Right ventricle myocardium superior (tissue), 1 donor: ENCODE measurements around the gene TCEA3. TPM values are rescaled to one million over a fixed set of nuclear protein-coding genes. Genes with fewer than 3 reads are reported as not detected.

Source experiments
- ATAC-seq: fragments of 200-7000 bp; cut with Tn5 transposase; one replicate; pipeline ENCODE4 v1.9.1; 2020; ENCODE audit warnings: mild to moderate bottlenecking; ENCODE audit not compliant: poor library complexity
- DNase-seq: peaks from one replicate; pipeline ENCODE4 v3.0.0-alpha.2; 2020
- intact Hi-C: fragments of 100-400 bp; cut with DNase I; formaldehyde crosslinking; loops from one replicate; pipeline ENCODE4 v1.11.2; 2022
- total RNA-seq: library from RNA; stranded (reverse); fragmentation: NEBNext Ultra II Directional; extraction: Animal tissue kit (Norgen Biotek cat#: 25700); gene quantifications from one replicate; pipeline ENCODE4 v1.2.1, GENCODE V29; 2021
- donor health status: DM: no; HTN: yes; CAD: no; lungs with severe emphysema.

Gene TCEA3
- total RNA-seq, 1 donor from 2014 or later = 72.7 TPM

DNA sequence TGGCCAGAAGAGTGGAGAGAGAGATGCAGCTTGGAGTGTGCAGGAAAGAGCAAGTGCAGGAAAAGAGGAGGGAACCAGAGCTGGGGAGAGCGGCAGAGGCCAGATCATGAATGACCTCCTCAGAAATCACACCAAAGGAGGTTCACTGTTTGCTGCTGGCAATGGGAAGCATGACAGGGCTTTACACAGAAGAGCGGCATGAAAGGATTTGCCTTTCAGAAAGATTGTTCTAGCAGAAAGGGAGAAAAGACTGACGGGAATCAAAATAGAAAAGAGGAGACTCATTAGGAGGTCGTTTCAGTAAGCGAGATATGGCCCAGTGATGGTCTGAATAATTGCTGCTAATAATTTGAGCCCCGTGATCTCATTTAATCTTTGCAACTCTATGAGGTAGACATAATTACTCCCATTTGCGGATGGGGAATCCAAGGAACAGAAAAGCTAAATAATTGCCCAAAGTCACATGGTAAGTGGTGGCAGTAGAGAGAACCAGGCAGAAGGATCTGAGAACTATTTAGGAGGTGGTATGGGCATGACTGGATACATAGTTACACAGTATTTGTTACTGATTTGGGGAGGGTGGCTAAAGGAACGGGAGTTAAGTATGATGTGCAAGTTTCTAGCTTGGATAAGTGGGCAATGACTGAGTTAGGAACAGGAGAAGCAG is 67.9 kb downstream of the TCEA3 start:
- DNase-seq (no peak), ATAC-seq (no peak)
- intact Hi-C loops = no loop called here

DNA sequence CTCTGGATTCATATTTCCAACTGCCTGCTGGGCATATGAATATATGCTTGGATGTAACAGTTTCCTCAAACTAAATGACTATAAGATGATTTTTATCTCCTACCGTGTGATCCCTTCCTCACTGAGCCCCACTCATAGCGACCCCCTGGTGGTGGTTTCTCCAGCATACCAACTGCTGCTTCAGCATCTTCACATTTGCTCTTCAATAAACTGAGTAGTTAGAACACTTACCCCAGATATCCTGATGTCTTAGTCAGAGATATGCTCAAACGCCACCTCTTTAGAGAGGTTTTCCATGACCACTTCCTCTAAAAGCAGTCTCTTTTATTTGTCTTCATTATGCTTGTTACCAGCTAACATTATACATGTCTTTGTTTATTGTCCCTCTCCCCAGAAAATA is 70.3 kb downstream of the TCEA3 start:
- DNase-seq (no peak), ATAC-seq (no peak)
- intact Hi-C loops = no loop called here

DNA sequence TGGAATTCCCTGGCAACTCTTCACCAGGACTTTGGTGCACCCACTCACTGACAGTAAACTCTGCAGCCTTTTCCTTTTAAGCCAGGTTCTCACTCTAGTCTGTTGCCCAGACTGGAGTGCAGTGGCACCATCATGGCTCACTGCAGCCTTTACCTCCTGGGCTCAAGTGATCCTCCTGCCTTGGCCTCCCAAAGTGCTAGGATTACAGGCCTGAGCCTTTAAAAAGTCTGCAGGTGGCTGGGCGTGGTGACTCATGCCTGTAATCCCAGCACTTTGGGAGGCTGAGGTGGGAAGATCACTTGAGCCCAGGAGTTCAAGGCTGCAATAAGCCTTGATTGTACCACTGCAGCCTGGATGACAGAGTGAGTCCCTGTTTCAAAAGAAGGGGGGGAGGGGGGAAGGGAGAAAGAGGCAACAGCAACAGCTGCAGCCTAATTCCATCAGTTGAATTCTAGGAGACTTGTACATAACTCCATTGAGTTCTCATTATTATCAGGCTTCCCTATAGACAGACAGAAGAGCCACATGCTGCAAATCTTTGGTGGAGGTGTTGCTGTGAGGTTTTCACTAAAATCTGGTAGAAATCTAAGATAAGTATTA is 72.4 kb downstream of the TCEA3 start:
- intact Hi-C loops = no loop called here
- no peak for DNase-seq
- ATAC-seq = no peak

DNA sequence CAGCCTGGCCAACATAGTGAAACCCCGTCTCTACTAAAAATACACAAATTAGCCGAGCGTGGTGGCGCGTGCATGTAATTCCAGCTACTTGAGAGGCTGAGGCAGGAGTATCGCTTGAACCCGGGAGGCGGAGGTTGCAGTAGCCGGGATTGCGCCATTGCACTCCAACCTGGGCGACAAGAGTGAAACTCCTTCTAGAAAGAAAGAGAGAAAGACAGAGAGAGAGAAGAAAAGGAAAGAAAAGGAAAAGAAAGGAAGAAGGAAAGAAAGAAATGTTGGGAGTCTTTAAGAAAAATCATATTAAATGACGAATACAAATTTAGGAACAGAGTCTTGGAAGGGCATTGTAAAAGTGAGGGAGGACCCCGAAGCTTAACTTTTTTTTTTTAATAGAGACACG is 78.6 kb downstream of the TCEA3 start:
- DNase-seq (no peak), ATAC-seq (no peak)
- intact Hi-C loops = loop anchor here (2.0 kb wide), 1 partner anchor 23 kb away; the partner anchor contains the start of gene ZNF436

DNA sequence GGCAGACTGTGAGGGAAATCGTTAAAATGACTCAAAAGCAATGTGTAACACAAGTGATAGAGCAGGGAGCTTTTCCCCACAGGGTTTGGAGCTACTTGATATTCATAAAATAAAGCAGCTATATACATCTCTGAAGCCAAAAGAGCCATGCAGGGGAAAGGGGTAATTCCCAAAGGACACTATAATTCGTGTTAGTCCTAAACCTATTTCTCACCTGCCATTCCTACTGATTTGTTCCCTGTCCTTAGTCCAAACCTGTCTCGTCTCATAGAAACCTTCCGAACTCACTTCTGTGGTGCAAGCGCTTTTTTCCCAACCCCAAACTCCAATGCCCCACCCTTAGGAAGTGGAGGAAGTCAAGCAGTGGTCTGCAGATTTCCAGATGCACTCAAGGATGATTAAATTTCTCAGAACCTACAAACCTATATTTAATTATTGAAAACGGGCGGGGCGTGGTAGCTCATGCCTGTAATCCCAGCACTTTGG is 79.5 kb downstream of the TCEA3 start:
- DNase-seq = no peak
- intact Hi-C loops = loop anchor here (2.0 kb wide), 1 partner anchor 24 kb away; the partner anchor contains the start of gene ZNF436
- peak; percentile 0 for ATAC-seq

DNA sequence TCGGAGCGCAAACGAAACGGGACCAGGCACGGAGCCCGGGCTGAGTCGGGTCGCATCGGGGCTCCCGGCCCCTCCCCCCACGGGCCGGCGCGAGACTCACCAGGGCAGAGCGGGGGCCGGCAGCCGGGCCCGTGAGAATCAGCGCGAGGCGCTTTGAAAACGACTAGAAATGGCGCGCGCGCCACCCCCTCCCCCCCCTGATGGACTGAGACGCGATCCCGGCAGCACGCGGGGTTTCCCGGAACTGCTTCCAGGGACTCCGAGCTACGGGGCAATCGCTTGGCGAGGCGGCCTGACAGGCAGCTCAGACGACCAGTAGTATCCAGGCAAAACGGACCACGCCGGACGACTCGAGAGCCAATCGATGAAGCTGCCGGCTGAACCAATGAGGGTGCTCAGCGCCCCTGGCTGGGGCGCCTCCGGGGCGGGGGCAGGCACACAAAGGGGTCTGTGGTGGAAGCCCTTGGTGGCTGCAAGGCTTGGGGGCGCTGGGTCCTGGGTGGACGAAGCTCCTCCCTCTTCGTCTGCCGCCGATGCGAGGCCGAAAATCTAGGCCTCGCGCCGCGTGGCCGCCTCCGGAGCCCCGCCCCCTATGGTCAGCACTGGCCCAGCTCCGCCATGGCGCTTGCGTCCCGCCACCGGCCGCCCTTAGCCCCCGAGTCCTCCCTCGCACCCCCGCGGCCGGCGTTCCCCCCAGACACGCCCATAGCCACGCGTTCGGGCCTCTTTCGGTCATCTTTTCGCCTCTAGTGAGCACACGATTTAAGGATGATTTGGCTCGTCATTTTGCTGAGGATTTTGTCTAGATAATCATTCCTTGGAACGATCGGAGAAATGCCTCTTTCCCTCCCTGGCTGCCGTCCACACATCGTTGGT is 80.2 kb downstream of the TCEA3 start, which contains the start of gene HNRNPR:
TSS of gene HNRNPR (minus strand) at position 174 of the 876 bp plus-strand sequence. CDS start 3,276 bp downstream, outside the sequence.
- DNase-seq (peak; percentile 100), ATAC-seq (peak; percentile 97)
- intact Hi-C loops = loop anchor here (2.0 kb wide), 1 partner anchor 24 kb away; the partner anchor contains the start of gene ZNF436

DNA sequence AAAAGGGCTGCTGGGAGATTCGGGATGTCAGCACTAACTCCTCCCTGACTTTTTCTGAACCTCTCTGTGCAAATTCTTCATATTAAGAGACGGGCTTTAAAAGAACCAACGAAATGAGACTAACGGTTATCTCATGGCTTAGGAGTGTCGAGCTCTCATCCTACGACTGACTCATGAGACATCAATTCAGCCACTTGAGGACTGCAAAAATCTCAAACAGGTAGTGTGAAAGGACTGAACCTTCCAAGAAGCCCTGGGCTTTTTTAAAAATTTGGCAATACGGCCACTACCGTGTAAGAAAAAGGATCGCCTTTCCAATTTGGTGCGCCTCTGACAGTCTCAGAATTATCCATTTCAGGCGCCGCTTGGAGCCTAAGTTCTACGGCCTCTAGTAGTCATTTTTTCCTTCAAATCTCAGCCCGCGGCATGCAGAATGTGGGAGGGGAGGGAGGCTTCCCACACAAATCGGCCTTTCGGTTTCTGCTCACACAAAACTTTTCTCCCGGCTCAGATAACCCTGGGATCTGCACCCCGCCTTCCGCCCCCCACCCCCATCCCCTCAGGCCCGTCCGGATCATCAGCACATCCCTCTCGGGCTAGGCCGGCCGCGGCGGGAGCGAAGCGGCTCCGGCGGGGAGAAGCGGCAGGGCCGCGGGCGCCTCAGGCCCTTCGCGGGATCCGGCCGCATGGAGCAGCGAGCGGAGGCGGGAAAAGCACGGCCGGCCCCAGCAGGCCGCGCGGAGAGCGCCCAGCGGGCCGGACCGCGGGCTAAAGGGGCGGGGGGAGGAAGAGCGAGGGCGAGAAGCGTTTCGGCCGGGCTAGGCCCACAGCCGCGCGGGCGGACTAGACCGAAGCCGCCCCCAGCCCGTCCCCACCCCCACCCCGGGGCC is 81.1 kb downstream of the TCEA3 start:
- DNase-seq = peak; percentile 43
- ATAC-seq = peak; percentile 47
- intact Hi-C loops = loop anchor here (2.0 kb wide), 1 partner anchor 25 kb away; the partner anchor contains the start of gene ZNF436

DNA sequence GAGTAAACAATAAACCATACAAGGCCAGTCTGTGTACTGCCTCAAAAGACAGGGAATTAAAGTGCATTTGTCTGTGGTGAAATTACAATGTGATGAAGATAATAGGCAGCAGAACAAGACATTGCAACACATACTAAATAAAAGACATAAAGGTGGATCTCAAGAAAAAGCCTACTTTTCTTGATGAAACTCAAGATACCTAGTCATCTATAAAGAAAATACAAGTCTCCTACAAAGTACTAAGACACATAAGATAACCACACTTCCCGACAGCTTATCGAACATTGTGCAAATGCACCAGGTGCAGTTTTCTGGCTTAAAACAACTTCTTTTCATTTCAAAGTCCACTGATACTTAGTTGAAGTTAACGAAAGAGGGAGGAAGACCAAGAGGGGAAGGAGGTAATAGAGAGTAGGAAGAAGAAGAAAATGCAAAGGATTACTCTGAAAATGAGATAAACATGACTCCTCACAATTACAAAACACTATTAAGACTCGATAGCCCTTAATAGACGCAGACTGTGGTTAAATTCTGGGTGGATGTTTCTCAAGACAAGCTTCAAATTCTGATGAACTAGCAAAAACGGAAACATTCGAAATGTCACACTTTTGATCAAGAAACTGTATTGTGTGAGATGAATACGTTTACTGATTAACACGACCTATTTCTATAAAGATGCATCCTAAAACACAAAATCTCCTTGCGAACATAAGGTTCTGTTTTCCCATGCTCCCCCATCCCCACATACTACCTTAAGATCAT is 82.4 kb downstream of the TCEA3 start:
- ATAC-seq = no peak
- intact Hi-C loops = no loop called here
- no peak for DNase-seq

DNA sequence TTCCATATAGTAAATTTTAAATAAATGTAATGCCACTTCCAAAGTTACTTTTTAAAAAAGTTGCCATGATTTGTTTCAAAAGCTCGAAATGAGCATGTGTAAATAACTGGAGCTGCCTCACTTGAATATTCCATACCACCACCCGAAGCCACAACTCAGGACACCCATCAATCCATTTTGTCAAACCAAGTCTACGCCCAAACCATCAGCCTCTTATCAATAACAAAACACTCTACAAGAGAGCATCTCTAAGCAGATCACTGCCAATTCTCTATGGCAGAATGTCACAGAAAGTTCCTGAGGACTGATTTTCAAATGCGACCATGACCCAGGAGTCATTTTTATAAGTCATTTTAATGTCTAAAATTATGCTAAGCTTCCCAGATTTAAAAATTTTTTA is 84.9 kb downstream of the TCEA3 start:
- ATAC-seq = no peak
- DNase-seq = no peak
- intact Hi-C loops = no loop called here

DNA sequence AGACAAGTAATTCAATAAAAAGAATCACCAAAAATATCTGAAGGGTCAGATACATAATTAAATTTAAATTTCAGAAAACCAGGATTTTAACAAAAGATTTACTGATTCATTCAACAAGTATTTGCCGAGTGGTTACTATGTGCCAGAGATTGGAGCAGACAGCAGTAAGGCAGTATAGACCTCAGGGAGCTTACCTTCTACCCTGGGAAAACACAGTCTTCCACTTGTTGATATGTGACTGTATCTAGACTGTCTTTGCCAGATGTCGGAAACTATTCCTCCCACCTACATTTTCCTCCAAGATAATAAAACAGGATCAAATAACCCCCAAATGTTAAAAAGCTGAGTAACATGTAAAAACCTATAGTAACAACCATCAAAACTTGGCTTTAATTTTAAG is 86.7 kb downstream of the TCEA3 start:
- no peak for DNase-seq
- no peak for ATAC-seq

DNA sequence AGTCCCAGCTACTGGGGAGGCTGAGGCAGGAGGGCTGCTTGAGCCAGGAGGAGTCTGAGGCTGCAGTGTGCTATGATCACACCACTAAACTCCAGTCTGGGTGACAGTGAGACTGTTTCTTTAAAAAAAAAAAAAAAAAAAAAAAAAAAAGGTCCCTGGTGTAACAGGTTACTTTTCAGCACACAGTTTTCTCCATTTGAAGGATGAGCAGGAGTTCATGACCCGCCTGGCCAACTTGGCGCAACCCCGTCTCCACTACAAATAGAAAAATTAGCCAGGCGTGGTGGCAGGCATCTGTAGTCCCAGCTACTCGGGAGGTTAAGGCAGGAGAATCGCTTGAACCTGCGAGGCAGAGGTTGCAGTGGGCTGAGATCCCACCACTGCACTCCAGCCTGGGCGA is 92.8 kb downstream of the TCEA3 start:
- DNase-seq = no peak
- intact Hi-C loops = no loop called here
- ATAC-seq = no peak

More for the DNA sequence above, 86.7 kb downstream of the TCEA3 start:
- intact Hi-C loops = no loop called here

Other genes starting within 250 kb of the TCEA3 start
- not detected for gene HTR1D, start 207.2 kb downstream of the TCEA3 start, total RNA-seq
- gene HNRNPR, start 80.5 kb downstream of the TCEA3 start, total RNA-seq = 53.5 TPM
- gene ZNF436, start 54.9 kb downstream of the TCEA3 start, total RNA-seq = 11.4 TPM
- gene ASAP3, start 59.4 kb upstream of the TCEA3 start, total RNA-seq = 44.6 TPM
- 0.35 TPM for gene E2F2, start 106.5 kb upstream of the TCEA3 start, total RNA-seq
- 73.0 TPM for gene ID3, start 134.8 kb upstream of the TCEA3 start, total RNA-seq